Naive thymus-derived CD8-positive, alpha-beta T cell (primary cell): ENCODE results near the gene LAMP2. TPM values are rescaled to one million over a fixed set of nuclear protein-coding genes. Genes with fewer than 3 reads are reported as not detected.
"Not testable (repeated sequence)": the region's sequence is repeated elsewhere in the genome, so short reads cannot be mapped to it uniquely, and the experiment has no call there.

Source experiments
- ATAC-seq, 2 donors: fragments of 150-1000 bp; cut with Tn5 transposase in 1 of 2; sonication (Bioruptor Pico), chemical (Tn5 transposase) in 1 of 2; 1 replicate in 1 of 2; 2 replicates in 1 of 2; pipeline ENCODE4 v1.10.0; 2021; ENCODE audit warnings: mild to moderate bottlenecking in 2 of 2, moderate library complexity in 2 of 2
- POLR2A ChIA-PET: fragments of 350-600 bp; sonication (Branson Sonifier 250); formaldehyde crosslinking; loops from one replicate; lab custom pipeline; 2021; ENCODE audit warnings: antibody characterized with exemption; lab: Charles Lee
- DNase-seq, 10 donors: peaks; one replicate each; pipeline versions ENCODE4 v3.0.0 to v3.0.0-alpha.2; 2020 to 2022
- H3K27ac Mint-ChIP-seq, 10 donors: one replicate each; pipeline ENCODE4 v1.8.0; 2020 to 2022; ENCODE audit warnings: mild to moderate bottlenecking in 10 of 10, mixed read lengths in 10 of 10, moderate library complexity in 4 of 10, inconsistent platforms in 1 of 10
- H3K27me3 Mint-ChIP-seq, 5 donors: one replicate each; pipeline ENCODE4 v1.8.0; 2021 to 2022; ENCODE audit warnings: mixed read lengths in 5 of 5
- H3K36me3 Mint-ChIP-seq, 3 donors: one replicate each; pipeline ENCODE4 v1.8.0; 2020 to 2022; ENCODE audit warnings: mixed read lengths in 3 of 3, mild to moderate bottlenecking in 2 of 3, inconsistent platforms in 1 of 3
- H3K4me1 Mint-ChIP-seq, 4 donors: one replicate each; pipeline ENCODE4 v1.8.0; 2021 to 2022; ENCODE audit warnings: mixed read lengths in 4 of 4
- H3K4me3 Mint-ChIP-seq, 10 donors: one replicate each; pipeline ENCODE4 v1.8.0; 2020 to 2022; ENCODE audit warnings: mild to moderate bottlenecking in 10 of 10, mixed read lengths in 10 of 10, moderate library complexity in 6 of 10, inconsistent platforms in 1 of 10
- H3K9me3 Mint-ChIP-seq, 9 donors: one replicate each; pipeline ENCODE4 v1.8.0; 2020 to 2022; ENCODE audit warnings: mixed read lengths in 9 of 9, mild to moderate bottlenecking in 3 of 9, inconsistent platforms in 1 of 9, moderate library complexity in 1 of 9
- polyA plus RNA-seq, 3 donors: library from polyadenylated mRNA; unstranded; fragments of 300-500 nt; fragmentation: Illumina TruSeq; gene quantifications; one replicate each; pipeline ENCODE4 v1.2.3, GENCODE V29; 2021
- total RNA-seq, 8 experiments: library from RNA in 2 of 8; stranded (reverse) in 2 of 8; gene quantifications; one replicate each; pipeline ENCODE4 v1.2.3 and lab custom pipeline; 2021 to 2026

The LAMP2 gene
- total and polyA plus RNA-seq, 5 experiments from 2014 or later: 39.2 to 78.3 (median 61.3) TPM

- POLR2A ChIA-PET: no interaction called here
- ATAC-seq (no peak), DNase-seq (no peak)
- H3K36me3 Mint-ChIP-seq: no peaks in the 10 kb centered on the region
- H3K27ac Mint-ChIP-seq: peak overlapping the region in 2 of 10 donors; percentile 24 to 25
- no peak overlapping the region for H3K4me3 Mint-ChIP-seq
- no peaks in the 10 kb centered on the region for H3K4me1 Mint-ChIP-seq
- no peaks in the 10 kb centered on the region for H3K9me3 Mint-ChIP-seq
- H3K27me3 Mint-ChIP-seq: no peaks in the 10 kb centered on the region
These were observed 7.6 kb upstream of the LAMP2 start for GRCh38 chrX:120476714-120477113.

DNA sequence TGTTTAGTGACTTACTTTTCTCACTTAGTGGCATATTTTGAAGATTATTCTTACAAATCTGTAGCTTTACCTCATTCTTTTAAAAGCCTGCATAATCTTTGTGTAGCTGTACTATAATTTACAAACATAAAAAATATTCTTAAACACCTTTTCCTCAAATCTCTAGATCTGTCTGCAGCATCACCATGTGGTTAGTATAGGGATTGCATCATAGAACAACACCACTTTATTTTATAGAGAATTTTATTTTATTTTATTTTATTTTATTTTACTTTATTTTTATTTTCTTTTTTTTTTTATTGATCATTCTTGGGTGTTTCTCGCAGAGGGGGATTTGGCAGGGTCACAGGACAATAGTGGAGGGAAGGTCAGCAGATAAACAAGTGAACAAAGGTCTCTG, 6.4 kb upstream of the LAMP2 start:
- H3K4me1 Mint-ChIP-seq, H3K27me3 Mint-ChIP-seq, H3K9me3 Mint-ChIP-seq, H3K27ac Mint-ChIP-seq, POLR2A ChIA-PET, H3K4me3 Mint-ChIP-seq, H3K36me3 Mint-ChIP-seq: not testable (repeated sequence)
- ATAC-seq (peak in 1 of 2 donors; percentile 40), DNase-seq (peak in 3 of 10 donors; percentile 20 to 40 (median 38))

DNA sequence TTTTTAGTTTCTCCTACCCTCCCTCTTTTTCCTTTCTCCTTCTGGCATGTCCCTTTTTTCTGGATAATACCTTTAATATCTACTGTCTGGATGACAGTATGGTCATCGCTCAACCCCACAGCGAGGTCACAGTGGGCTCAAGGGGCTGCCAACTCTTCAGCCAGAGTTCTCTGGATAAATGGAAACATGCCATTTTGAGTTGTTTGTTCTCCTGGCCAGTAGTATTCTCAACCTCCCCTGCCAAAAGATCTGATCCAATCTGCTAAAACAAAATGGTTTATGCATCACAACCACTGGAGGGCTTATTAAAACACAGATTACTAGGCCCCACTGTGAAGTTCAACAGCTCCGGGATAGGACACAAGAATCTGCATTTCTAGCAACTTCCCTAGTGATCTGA, 5.0 kb upstream of the LAMP2 start:
- Mint-ChIP-seq H3K4me1 (peaks cover 0 to 2% (median 0%) of the 10 kb centered on the region in 4 donors), H3K9me3 (no peaks in the 10 kb centered on the region), H3K36me3 (no peaks in the 10 kb centered on the region), H3K4me3 (no peak overlapping the region), H3K27me3 (no peaks in the 10 kb centered on the region), H3K27ac (no peak overlapping the region)
- DNase-seq (no peak), ATAC-seq (no peak)
- POLR2A ChIA-PET: no interaction called here

DNA sequence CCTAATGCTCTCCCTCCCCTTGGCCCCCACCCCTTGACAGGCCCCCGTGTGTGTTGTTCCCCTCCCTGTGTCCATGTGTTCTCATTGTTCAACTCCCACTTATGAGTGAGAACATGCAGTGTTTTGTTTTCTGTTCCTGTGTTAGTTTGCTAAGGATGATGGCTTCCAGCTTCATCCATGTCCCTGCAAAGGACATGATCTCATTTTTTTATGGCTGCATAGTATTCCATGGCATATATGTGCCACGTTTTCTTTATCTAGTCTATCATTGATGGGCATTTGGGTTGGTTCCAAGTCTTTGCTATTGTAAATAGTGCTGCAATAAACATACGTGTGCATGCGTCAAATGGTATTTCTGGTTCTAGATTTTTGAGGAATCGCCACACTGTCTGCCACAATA, 561 bp upstream of the LAMP2 start:
- Mint-ChIP-seq H3K4me1 (peaks cover 8 to 29% (median 22%) of the 10 kb centered on the region in 4 donors), H3K27ac (peak overlapping the region in 4 of 10 donors; percentile 19 to 97 (median 70)), H3K4me3 (peak overlapping the region; percentile 72 to 96 (median 89))
- not testable (repeated sequence) for DNase-seq, ATAC-seq, H3K36me3 Mint-ChIP-seq, H3K27me3 Mint-ChIP-seq, H3K9me3 Mint-ChIP-seq
- POLR2A ChIA-PET: interaction anchor here (0.6 to 1.4 kb wide), 2 partner anchors 10 to 19 kb away, joined by 4 read pairs; no protein-coding TSS in a partner anchor

DNA sequence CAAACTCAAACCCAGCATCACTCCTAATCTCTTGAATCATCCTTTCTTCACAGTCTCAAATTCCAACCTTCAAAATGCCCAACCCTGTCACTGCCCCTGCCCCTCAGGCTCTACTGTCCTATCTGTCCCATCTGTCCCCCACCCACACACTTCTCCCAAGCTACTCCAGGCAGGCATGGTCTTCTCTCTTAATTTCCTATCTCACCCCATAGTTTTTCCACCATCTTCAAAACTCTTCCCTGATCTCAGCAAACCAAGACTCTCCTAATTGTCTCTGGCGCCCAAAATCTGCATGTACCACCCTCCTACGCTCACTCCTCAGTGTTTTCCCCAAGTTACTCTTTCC, 644 bp downstream of the LAMP2 start:
- Mint-ChIP-seq H3K27ac (peak overlapping the region; percentile 73 to 97 (median 93)), H3K27me3 (no peaks in the 10 kb centered on the region), H3K36me3 (no peaks in the 10 kb centered on the region), H3K4me3 (peak overlapping the region; percentile 86 to 97 (median 91)), H3K4me1 (peaks cover 11 to 40% (median 25%) of the 10 kb centered on the region in 4 donors), H3K9me3 (no peaks in the 10 kb centered on the region)
- POLR2A ChIA-PET: interaction anchor here (0.6 to 1.4 kb wide), 5 partner anchors 8 to 92 kb away, joined by 3 to 8 read pairs (median 3); no protein-coding TSS in a partner anchor
- DNase-seq (no peak), ATAC-seq (no peak)

- H3K9me3 Mint-ChIP-seq: no peaks in the 10 kb centered on the region
- peaks cover 11 to 40% (median 25%) of the 10 kb centered on the region in 4 donors for H3K4me1 Mint-ChIP-seq
- POLR2A ChIA-PET: interaction anchor here (0.6 to 1.4 kb wide), 4 partner anchors 8 to 92 kb away, joined by 3 to 8 read pairs (median 4); no protein-coding TSS in a partner anchor
- no peaks in the 10 kb centered on the region for H3K36me3 Mint-ChIP-seq
- DNase-seq (no peak), ATAC-seq (no peak)
- peak overlapping the region; percentile 86 to 97 (median 91) for H3K4me3 Mint-ChIP-seq
- H3K27me3 Mint-ChIP-seq: no peaks in the 10 kb centered on the region
- H3K27ac Mint-ChIP-seq: peak overlapping the region; percentile 73 to 97 (median 93)
These were observed 1.0 kb downstream of the LAMP2 start for GRCh38 chrX:120468071-120468470.

DNA sequence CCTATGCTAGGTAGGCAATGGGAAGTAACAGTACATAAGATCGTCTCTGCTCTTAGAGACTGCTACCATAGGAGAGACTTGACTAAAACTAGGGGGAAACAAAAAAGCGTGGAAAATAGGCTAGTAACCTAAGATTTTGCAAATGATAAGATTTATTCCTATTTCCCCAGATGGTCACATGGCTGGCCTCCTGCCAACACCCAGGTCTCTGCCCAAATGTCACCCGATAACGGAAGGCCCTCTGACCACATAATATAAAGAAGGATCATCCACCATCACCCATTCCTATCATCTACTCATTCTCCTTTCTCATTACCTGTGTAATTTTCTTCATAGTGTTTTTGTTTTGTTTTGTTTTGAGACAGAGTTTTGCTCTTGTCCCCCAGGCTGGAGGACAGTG, 4.7 kb downstream of the LAMP2 start:
- no peaks in the 10 kb centered on the region for H3K36me3 Mint-ChIP-seq
- H3K4me3 Mint-ChIP-seq: peak overlapping the region in 1 of 10 donors; percentile 27
- POLR2A ChIA-PET: no interaction called here
- H3K9me3 Mint-ChIP-seq: no peaks in the 10 kb centered on the region
- peak overlapping the region in 1 of 10 donors; percentile 38 for H3K27ac Mint-ChIP-seq
- H3K27me3 Mint-ChIP-seq: no peaks in the 10 kb centered on the region
- ATAC-seq (no peak), DNase-seq (no peak)
- H3K4me1 Mint-ChIP-seq: peaks cover 13 to 65% (median 40%) of the 10 kb centered on the region in 4 donors

GRCh38 chrX:120463241-120463640, 5.9 kb downstream of the LAMP2 start:
- H3K27ac Mint-ChIP-seq: no peak overlapping the region
- H3K9me3 Mint-ChIP-seq: no peaks in the 10 kb centered on the region
- no peak for ATAC-seq
- no peak for DNase-seq
- H3K4me1 Mint-ChIP-seq: peaks cover 15 to 72% (median 46%) of the 10 kb centered on the region in 4 donors
- no peak overlapping the region for H3K4me3 Mint-ChIP-seq
- H3K36me3 Mint-ChIP-seq: no peaks in the 10 kb centered on the region
- no peaks in the 10 kb centered on the region for H3K27me3 Mint-ChIP-seq
- POLR2A ChIA-PET: interaction anchor here (1.4 kb wide), 1 partner anchor 11 kb away, joined by 4 read pairs; no protein-coding TSS in a partner anchor

DNA sequence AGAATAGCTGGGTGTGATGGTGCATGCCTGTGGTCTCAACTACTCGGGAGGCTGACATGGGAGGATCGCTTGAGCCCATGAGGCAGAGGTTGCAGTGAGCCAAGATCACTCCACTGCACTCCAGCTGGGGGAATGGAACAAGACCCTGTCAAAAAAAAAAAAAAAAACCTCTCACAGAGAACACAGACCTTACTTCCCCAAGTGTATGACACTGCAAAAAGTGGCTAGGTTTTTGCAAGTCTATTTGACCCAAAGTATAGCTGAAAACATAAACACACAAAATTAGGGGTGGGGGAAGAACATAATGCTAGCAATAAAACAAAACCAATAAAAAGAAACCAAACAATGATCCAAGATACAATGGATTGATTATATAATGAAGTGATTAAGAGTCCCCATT, 6.7 kb downstream of the LAMP2 start:
- peak overlapping the region in 1 of 10 donors; percentile 48 for H3K27ac Mint-ChIP-seq
- no peaks in the 10 kb centered on the region for H3K36me3 Mint-ChIP-seq
- DNase-seq: no peak
- POLR2A ChIA-PET: interaction anchor here (0.6 to 1.4 kb wide), 4 partner anchors 10 to 160 kb away, joined by 3 to 4 read pairs (median 3); partner anchors contain the start of gene MCTS1
- peaks cover 14 to 74% (median 45%) of the 10 kb centered on the region in 4 donors for H3K4me1 Mint-ChIP-seq
- ATAC-seq: no peak
- H3K4me3 Mint-ChIP-seq: no peak overlapping the region
- no peaks in the 10 kb centered on the region for H3K27me3 Mint-ChIP-seq
- H3K9me3 Mint-ChIP-seq: no peaks in the 10 kb centered on the region

GRCh38 chrX:120459309-120459708, 9.8 kb downstream of the LAMP2 start:
- H3K4me1 Mint-ChIP-seq: peaks cover 14 to 69% (median 42%) of the 10 kb centered on the region in 4 donors
- peaks cover 0 to 8% (median 0%) of the 10 kb centered on the region in 3 donors for H3K36me3 Mint-ChIP-seq
- peak overlapping the region in 6 of 10 donors; percentile 1 to 84 (median 62) for H3K27ac Mint-ChIP-seq
- no peak for DNase-seq
- POLR2A ChIA-PET: interaction anchor here (1.7 kb wide), 1 partner anchor 10 kb away, joined by 4 read pairs; the partner anchor contains the start of gene LAMP2
- no peak for ATAC-seq
- H3K4me3 Mint-ChIP-seq: peak overlapping the region in 2 of 10 donors; percentile 12 to 51
- no peaks in the 10 kb centered on the region for H3K27me3 Mint-ChIP-seq
- no peaks in the 10 kb centered on the region for H3K9me3 Mint-ChIP-seq

DNA sequence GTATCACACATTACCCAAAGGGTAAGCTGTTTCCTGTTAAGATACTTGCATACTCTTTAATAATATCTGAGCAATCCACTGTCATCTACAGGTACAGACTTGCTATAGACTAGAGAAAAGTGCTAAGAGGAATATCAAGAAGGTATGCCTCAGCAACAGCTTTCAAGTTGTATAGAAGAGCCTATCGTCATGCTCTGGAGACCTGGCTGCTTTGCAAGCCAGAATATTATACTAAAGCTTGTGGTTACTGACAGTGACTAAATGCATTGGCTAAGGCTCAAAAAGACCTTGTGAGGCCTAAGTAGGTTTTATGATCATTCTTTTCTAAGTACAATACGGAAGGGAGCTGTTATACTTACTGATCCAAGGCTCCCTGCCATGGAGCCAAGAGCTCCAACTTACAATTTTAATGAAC, 11.3 kb downstream of the LAMP2 start:
- peaks cover 16 to 68% (median 42%) of the 10 kb centered on the region in 4 donors for H3K4me1 Mint-ChIP-seq
- peak; percentile 62 to 79 for ATAC-seq
- no peaks in the 10 kb centered on the region for H3K27me3 Mint-ChIP-seq
- H3K9me3 Mint-ChIP-seq: no peaks in the 10 kb centered on the region
- H3K4me3 Mint-ChIP-seq: peak overlapping the region in 9 of 10 donors; percentile 11 to 75 (median 66)
- POLR2A ChIA-PET: interaction anchor here (1.2 to 2.1 kb wide), 4 partner anchors 10 to 207 kb away, joined by 3 to 5 read pairs (median 4); partner anchors contain the start of gene ZBTB33
- H3K27ac Mint-ChIP-seq: peak overlapping the region in 8 of 10 donors; percentile 9 to 84 (median 46)
- H3K36me3 Mint-ChIP-seq: peaks cover 0 to 16% (median 0%) of the 10 kb centered on the region in 3 donors
- DNase-seq: peak in 2 of 10 donors; percentile 15 to 29

GRCh38 chrX:120456973-120457372, 12.1 kb downstream of the LAMP2 start:
- peak; percentile 35 to 54 for ATAC-seq
- peak overlapping the region; percentile 12 to 75 (median 65) for H3K4me3 Mint-ChIP-seq
- no peaks in the 10 kb centered on the region for H3K9me3 Mint-ChIP-seq
- peaks cover 17 to 66% (median 41%) of the 10 kb centered on the region in 4 donors for H3K4me1 Mint-ChIP-seq
- peaks cover 0 to 20% (median 4%) of the 10 kb centered on the region in 3 donors for H3K36me3 Mint-ChIP-seq
- peak overlapping the region in 8 of 10 donors; percentile 0 to 84 (median 60) for H3K27ac Mint-ChIP-seq
- peak in 2 of 10 donors; percentile 15 to 34 for DNase-seq
- POLR2A ChIA-PET: interaction anchor here (2.1 kb wide), 1 partner anchor 206 kb away, joined by 5 read pairs; the partner anchor contains the start of gene ZBTB33
- no peaks in the 10 kb centered on the region for H3K27me3 Mint-ChIP-seq

- no peak overlapping the region for H3K4me3 Mint-ChIP-seq
- H3K27me3 Mint-ChIP-seq: no peaks in the 10 kb centered on the region
- peaks cover 0 to 35% (median 4%) of the 10 kb centered on the region in 3 donors for H3K36me3 Mint-ChIP-seq
- ATAC-seq (no peak), DNase-seq (no peak)
- POLR2A ChIA-PET: no interaction called here
- peak overlapping the region in 1 of 10 donors; percentile 25 for H3K27ac Mint-ChIP-seq
- H3K9me3 Mint-ChIP-seq: no peaks in the 10 kb centered on the region
- H3K4me1 Mint-ChIP-seq: peaks cover 17 to 44% (median 29%) of the 10 kb centered on the region in 4 donors
These were observed 15.1 kb downstream of the LAMP2 start for GRCh38 chrX:120453985-120454384.
